Measurements from ENCODE around the gene DPYSL3.

DNA sequence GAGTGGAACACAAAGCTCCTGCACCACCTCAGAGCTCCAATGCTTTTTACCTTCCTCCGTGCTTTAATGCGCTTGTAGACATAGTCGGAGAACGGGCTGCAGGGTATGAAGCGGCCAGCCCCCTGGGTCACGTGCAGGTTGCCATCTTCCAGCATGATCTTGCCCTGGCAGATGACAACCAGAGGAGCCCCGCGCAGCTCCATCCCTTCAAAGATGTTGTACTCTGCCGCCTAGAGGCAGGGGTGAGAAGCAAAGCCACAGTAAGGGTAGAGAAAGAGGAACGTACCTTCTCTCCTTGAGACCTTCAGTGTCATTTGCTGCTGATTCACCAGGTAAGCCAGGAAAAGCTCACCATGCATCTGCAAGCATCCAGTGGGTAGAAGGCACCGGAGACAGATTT, 112.3 kb downstream of the DPYSL3 start:
- TF ChIP-seq CTCF (IDR thresholded peaks at IDR 0.05) = no peak
- TF ChIP-seq POLR2A (IDR thresholded peaks at IDR 0.05) = no peak
